NT2/D1 (cell line): Measurements from ENCODE around the gene SORL1.

Experiments
- DNase-seq: peaks from one replicate; pipeline ENCODE4 v3.0.0-alpha.2; 2011; ENCODE audit warnings: low read depth, low spot score
- H3K27me3 ChIP-seq: 2 replicates; pipeline ENCODE4 v1.6.0; 2011; ENCODE audit warnings: mild to moderate bottlenecking; ENCODE audit not compliant: insufficient read length, insufficient read depth
- H3K36me3 ChIP-seq: 2 replicates; pipeline ENCODE4 v1.6.1; 2011; ENCODE audit warnings: mild to moderate bottlenecking, low read length, mixed read lengths; ENCODE audit not compliant: insufficient read depth, insufficient read length
- H3K4me1 ChIP-seq: 2 replicates; pipeline ENCODE4 v1.5.1; 2011; ENCODE audit not compliant: insufficient read depth, insufficient read length
- H3K4me3 ChIP-seq: 2 replicates; pipeline ENCODE4 v1.5.1; 2011; ENCODE audit warnings: low read depth; ENCODE audit not compliant: insufficient read length
- H3K9ac ChIP-seq: 2 replicates; pipeline ENCODE4 v1.6.0; 2011; ENCODE audit warnings: low read depth; ENCODE audit not compliant: insufficient read length
- H3K9me3 ChIP-seq: 2 replicates; pipeline ENCODE4 v1.5.1; 2011; ENCODE audit warnings: mild to moderate bottlenecking, low read length; ENCODE audit not compliant: insufficient read depth
- SUZ12 ChIP-seq: IDR thresholded peaks from 2 replicates; pipeline ENCODE4 v1.6.1; 2011; ENCODE audit not compliant: insufficient read length, insufficient read depth; ENCODE audit errors: extremely low read depth
- YY1 ChIP-seq: IDR thresholded peaks from 2 replicates; pipeline ENCODE4 v1.6.1; 2011; ENCODE audit not compliant: insufficient read length, insufficient read depth
- ZNF274 ChIP-seq: IDR thresholded peaks from 2 replicates; pipeline ENCODE4 v1.6.1; 2011; ENCODE audit warnings: mild to moderate bottlenecking, low read depth, low read length

The SORL1 gene

DNA sequence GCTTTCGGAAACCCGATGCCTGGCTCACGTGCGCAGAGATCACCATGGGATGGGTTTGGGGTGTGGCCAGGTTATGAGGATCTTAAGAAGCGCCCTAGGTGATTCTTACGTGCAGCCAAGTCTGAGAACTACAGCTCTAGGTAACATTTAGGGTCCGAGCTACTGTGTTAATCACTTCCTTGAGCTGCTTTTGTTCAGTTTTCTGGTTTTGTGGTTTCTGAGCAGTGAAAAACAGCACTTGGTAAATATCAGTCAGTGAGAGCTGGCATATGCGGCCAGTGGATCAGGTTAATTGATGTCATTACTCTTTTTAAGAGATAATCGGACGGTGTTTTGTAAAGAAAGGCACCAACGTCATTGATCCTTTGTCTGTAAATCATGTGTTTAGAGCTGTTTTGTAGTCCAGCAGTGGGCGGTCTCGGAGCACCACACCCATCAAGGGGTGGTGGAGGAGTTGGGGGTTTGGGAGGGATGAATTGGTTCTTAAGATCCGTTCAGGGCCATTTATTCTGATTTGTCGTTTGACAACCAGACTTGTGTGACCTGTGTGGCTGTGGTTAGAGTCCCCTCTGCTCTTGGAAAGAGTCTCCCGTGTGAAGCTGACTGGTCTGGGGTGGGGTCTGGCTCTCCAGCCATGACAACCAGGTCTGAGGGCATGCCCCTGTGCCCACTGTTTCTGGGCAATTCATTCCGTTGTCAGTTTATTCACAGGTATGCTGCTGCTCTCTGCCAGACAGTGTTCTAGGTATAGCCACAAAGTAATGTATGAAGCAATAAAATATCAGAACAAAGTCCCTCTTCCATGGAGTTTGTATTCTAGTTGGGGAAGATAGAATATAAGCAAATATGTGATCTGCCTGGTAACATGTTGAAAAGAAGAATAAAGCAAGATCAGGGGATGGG is 62.6 kb downstream of the SORL1 start:
- no peaks in the 10 kb centered on the region for H3K27me3 ChIP-seq
- TF ChIP-seq SUZ12: no peak
- TF ChIP-seq ZNF274: no peak
- no peak for TF ChIP-seq YY1
- no peaks in the 10 kb centered on the region for H3K4me1 ChIP-seq
- no peak for DNase-seq
- no peak overlapping the region for H3K9ac ChIP-seq
- H3K9me3 ChIP-seq: no peaks in the 10 kb centered on the region
- H3K4me3 ChIP-seq: no peak overlapping the region
- peaks cover 4% of the 10 kb centered on the region for H3K36me3 ChIP-seq

GRCh38 chr11:121515335-121515671 is 63.2 kb downstream of the SORL1 start:
- Histone ChIP-seq H3K27me3 (no peaks in the 10 kb centered on the region), H3K9me3 (no peaks in the 10 kb centered on the region), H3K36me3 (peaks cover 4% of the 10 kb centered on the region), H3K9ac (no peak overlapping the region), H3K4me1 (no peaks in the 10 kb centered on the region), H3K4me3 (no peak overlapping the region)
- DNase-seq: no peak
- TF ChIP-seq SUZ12 (no peak), ZNF274 (no peak), YY1 (no peak)

DNA sequence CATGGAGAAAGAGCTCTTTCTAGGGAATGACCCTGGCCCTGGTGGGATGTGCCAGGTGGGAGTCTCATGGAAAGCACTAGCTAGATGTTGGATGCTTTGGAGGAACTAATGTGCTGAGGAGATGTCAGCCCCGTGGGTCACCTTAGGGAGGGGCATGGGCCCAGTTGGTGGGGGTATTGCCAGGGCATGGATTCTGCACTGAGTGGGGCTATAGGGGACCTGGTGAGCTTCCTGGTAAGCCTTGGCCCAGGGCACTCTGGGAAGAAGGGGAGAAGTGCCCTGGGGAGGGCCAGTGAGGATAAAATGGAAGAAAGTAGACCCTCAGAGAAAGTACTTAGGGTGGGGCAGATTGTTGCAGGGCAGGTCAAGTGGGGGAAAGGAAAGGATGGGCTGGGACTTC is 65.9 kb downstream of the SORL1 start:
- H3K4me1 ChIP-seq: no peaks in the 10 kb centered on the region
- H3K9ac ChIP-seq: no peak overlapping the region
- H3K27me3 ChIP-seq: no peaks in the 10 kb centered on the region
- H3K36me3 ChIP-seq: peaks cover 8% of the 10 kb centered on the region
- no peak for DNase-seq
- no peak overlapping the region for H3K4me3 ChIP-seq
- H3K9me3 ChIP-seq: no peaks in the 10 kb centered on the region
- TF ChIP-seq YY1 (no peak), ZNF274 (no peak), SUZ12 (no peak)

DNA sequence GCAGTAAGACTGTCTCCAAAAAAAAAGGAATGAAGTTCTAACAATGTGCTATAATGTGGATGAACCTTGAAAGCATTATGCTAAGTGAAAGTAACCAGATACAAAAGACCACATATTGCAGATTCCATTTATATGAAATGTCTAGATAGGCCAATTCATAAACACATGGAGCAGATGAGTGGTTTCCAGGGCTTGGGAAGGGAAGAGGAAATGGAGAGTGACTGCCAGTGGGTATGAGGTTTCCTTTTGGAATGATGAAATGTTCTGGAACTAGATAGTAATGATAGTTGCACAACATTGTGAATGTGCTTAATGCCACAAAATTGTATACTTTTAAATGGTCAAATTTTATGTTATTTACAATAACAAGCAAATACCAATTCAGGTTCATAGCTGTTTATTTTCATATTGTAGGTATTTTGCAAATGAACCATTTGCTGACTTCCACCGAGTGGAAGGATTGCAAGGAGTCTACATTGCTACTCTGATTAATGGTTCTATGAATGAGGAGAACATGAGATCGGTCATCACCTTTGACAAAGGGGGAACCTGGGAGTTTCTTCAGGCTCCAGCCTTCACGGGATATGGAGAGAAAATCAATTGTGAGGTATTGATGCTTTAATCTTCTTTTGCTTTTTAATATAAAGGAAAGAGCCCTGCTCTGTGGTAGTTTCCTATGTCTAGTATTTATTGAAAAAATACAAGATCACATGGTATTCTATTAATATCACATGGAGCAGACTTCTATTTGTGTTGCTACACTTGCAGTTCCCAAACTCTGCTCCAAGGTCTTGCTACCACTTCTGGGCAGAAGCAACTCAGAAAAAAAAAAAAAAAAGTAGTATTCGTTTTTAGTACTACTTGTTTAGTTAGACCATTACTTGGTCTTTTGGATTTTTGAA is 68.4 kb downstream of the SORL1 start:
- peaks cover 7% of the 10 kb centered on the region for H3K36me3 ChIP-seq

GRCh38 chr11:121521145-121522042 is 69.3 kb downstream of the SORL1 start:
- TF ChIP-seq ZNF274: no peak
- TF ChIP-seq YY1: no peak
- TF ChIP-seq SUZ12: no peak
- Histone ChIP-seq H3K9ac (no peak overlapping the region), H3K4me1 (no peaks in the 10 kb centered on the region), H3K4me3 (no peak overlapping the region), H3K9me3 (0 out of 2 replicates have a peak, but pooled peaks cover 10% of the 10 kb centered on the region), H3K27me3 (no peaks in the 10 kb centered on the region), H3K36me3 (peaks cover 7% of the 10 kb centered on the region)
- DNase-seq: no peak

More for the DNA sequence above, 68.4 kb downstream of the SORL1 start:
- Histone ChIP-seq H3K4me1 (no peaks in the 10 kb centered on the region), H3K9ac (no peak overlapping the region), H3K9me3 (0 out of 2 replicates have a peak, but pooled peaks cover 7% of the 10 kb centered on the region), H3K4me3 (no peak overlapping the region), H3K27me3 (no peaks in the 10 kb centered on the region)
- no peak for DNase-seq
- no peak for TF ChIP-seq SUZ12

DNA sequence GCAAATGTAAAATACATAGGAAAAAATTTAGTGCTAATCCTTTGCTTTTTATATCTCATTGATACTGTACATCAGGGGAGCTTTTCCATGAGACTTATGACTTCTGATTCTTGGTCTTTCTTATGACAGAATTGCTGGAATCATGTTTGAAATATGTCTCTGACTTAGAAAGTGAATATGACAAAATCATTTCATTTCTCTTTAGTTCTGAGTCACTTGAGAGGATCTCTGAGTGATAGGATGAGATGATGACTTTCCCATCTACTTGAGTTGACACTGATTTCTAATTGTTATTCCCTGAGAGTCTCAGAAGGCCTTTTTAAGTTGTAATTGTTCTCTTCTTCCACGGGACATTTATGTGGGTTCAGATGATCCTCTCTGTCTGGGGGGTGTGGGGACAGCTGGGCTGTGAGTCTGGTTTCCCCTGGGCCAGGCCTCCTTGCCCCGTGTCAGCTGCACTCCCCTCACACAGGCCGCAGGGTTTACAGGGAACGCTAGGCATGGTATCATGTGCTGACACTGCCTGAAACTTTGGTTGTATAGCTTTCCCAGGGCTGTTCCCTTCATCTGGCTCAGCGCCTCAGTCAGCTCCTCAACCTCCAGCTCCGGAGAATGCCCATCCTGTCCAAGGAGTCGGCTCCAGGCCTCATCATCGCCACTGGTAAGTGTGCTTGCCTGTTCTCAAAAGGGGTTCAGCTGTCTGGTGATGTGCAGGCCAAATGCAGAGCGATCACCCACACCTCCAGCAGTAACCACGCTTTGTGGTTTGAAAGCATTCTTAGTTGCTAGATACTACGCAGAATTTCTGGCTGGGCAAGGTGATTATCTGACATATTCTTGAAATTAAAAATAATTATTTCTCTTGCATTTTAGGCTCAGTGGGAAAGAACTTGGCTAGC is 70.2 kb downstream of the SORL1 start:
- no peak for DNase-seq
- H3K4me1 ChIP-seq: no peaks in the 10 kb centered on the region
- no peak overlapping the region for H3K9ac ChIP-seq
- H3K9me3 ChIP-seq: 0 out of 2 replicates have a peak, but pooled peaks cover 10% of the 10 kb centered on the region
- peaks cover 7% of the 10 kb centered on the region for H3K36me3 ChIP-seq
- TF ChIP-seq YY1: no peak
- no peak for TF ChIP-seq ZNF274
- no peak for TF ChIP-seq SUZ12
- H3K27me3 ChIP-seq: no peaks in the 10 kb centered on the region
- H3K4me3 ChIP-seq: no peak overlapping the region
